GM19468 (cell line): ENCODE measurements around the gene PHOX2A.
A peak's percentile ranks its signal among the peaks of the same experiment; 100 is the strongest.
"Not testable (repeated sequence)": the region's sequence is repeated elsewhere in the genome, so short reads cannot be mapped to it uniquely, and the experiment has no call there.

Experiments
- ATAC-seq: cut with Tn5 transposase; IDR thresholded peaks from one replicate; pipeline ENCODE4 v1.9.1; 2021; ENCODE audit warnings: mild to moderate bottlenecking, moderate library complexity, moderate number of reproducible peaks; ENCODE audit not compliant: unreplicated experiment; ENCODE audit errors: extremely low read depth

The PHOX2A gene

DNA sequence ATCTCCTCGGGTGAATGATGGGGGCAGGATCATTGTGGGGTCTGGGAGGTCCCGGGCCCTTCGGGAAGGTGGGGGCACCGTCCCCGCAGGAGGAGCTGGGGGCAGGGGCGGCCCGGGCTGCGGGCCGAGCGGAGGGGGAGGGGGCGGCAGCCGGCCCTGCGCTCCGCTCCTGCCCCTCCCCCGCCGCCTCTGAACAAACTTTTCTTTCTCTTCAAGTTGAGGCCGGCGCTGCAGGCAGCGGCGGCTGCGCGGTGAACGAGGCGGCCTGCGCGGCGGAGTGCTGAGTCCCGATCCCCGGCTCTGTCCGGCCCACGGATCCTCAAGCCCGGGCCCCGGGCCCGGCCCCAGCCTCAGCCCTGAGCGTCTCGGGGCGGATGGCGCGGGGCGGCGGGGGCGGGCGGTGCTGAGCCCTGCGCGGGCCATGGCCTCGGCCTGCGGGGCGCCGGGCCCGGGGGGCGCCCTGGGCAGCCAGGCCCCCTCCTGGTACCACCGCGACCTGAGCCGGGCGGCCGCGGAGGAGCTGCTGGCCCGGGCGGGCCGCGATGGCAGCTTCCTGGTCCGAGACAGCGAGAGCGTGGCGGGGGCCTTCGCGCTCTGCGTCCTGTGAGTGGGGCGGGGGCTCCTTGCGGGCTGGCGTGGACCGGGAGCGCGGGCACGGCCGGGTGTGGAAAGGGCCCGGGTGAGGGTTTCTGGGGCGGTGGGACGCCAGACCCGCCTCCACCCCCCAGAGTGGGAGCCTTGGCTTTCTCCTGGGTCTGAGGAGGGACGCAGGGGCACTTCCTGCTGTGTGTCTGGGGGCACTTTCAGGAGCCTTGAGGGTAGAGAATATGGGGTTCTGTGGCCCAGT lies 19.2 kb downstream of the PHOX2A start, which contains the start of gene INPPL1:
Gene INPPL1, plus strand, starts transcription at position 204 of the 847 bp plus-strand sequence. Its CDS starts 218 bp downstream, at position 422.
- no peak for ATAC-seq

DNA sequence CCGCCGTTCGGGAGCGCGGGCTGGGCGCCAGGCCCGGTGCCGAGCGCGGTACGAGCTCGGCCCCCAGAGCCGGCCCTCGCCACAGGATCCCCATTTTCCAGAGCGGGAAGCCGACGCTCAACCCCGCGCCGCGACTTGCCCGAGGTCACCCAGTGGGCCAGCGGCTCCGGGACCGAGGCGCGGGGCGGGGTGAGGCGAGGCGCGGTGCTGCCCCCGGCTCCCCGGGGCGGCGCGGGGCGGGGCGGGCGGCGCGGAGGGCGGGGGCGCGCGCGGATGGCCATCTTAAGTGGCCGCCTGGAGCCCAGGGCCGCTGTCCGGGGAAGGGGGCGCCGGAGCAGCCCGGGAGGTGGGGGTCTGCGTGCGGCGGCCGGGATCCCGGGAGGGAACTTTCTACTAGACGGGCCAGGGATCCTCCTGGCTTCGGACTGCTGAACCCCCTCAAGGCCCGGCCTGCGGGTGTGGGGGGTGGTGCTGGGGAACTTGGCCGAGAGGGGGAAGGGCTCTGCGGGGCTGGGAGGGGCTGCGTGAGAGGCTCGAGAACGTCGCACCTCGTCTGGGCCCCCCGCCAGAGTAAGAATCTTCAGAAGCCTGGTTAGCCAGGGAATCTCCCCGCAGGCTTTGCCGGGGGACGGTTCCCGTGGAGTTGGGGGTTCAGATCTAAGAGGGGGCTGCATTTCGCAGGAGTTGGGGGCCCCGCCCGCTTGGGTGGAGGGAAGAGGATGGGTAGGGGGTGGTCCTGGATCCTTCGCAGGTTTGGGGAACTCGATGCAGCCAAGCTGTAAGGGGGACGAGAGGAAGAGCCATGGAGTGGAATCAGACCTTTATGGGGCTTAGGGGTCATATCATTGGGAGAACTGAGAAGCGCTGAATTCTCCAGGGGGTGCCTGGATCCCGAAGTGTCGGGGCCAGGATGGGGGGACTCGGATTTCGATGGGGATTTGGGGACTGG lies 20.1 kb downstream of the PHOX2A start:
- ATAC-seq, result peak; percentile 10

DNA sequence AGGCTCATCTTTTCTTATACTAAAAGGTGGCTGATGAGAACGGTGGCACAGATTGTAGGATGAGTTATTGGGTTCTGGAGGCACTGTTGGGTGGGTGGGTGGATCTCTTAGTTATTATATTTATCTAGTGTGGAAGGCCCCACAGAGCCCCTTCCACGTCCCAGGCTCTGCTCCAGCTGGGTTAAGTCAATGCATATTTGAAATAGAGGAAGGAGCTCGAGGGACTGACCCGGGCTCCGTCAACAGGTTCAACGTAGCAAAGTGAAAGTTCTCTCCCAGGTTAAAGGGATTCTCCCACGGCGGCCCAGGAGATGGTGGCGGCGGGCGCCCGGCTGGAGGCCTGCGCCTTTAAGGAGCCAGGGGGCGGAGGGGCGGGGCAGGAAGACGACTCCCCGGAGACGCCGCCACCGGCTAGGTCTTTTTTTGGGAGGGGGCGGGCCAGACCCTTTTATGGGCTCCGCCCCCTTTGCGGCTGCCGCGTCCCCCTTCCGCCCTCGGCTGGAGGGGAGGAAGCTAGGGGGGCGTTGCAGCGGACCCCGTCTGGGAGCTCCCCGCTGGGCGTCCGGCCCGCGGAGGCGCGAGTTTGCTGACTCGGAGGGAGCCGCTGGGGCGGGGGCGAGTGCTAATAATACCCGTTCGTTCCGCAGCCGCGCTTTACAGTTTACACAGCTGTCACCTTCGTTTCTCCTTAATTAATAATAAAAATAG lies 20.9 kb downstream of the PHOX2A start:
- peak; percentile 59 for ATAC-seq

DNA sequence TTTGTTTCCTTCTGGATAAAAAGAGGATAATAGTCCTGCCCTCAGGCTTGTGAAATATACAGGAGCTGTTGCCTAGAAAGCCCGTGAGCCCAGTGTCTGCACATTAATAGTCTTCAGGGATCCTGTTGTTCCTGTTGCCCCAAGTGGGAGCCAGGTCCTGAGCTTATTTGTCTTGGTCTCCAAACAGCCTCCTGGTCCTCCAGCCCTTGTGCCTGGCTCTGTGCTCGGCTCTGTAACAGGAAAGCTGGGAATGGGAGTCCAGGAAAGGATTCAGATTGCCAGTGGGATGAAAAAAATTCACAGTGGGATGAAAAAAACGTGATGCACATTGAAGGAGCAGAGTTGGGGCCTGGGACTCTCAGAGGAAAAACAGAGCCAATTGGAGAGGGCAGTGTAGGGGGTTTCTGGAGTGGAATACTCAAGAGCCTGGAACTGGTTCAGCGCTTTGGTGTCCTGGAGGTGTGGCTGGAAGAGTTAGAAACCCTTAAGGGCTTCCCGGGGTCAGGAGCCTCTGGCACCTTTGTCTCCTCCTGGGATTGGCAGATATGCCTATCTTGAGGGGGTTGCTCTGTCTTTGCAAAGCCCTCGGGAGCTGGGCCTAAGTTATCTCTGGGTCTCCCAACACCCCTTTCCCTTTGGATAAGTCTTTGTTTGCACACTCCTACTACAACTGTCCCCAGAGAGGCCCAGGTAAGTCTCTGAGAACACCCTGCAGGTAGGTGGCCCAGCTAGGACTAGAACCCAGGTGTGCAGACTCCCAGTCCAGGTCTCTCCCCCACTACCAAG lies 21.7 kb downstream of the PHOX2A start:
- ATAC-seq, result no peak

DNA sequence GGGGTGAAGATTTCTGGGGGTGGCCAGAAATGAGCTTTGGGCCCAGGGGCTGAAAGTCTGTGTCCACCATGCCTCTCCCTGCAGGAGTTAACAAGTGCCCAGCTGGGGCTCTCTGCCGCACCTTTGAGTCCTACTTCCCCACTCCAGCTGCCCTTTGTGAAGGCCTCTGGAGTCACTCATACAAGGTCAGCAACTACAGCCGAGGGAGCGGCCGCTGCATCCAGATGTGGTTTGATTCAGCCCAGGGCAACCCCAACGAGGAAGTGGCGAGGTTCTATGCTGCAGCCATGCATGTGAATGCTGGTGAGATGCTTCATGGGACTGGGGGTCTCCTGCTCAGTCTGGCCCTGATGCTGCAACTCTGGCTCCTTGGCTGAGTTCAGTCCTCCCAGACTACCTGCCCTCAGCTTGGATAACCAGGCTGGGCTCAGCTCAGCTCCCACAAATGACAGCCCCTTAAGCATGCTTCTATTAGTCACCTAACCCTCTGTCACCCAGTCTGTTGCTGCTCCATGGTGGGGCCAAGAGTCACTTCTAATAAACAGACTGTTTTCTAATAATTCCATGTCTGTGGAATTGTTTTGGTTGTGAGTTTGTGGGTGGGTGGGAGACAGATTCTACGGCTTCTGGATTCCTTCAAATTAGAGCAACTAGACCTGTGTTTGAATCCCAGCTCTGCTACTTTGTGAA lies 22.4 kb downstream of the PHOX2A start:
- ATAC-seq, result no peak

DNA sequence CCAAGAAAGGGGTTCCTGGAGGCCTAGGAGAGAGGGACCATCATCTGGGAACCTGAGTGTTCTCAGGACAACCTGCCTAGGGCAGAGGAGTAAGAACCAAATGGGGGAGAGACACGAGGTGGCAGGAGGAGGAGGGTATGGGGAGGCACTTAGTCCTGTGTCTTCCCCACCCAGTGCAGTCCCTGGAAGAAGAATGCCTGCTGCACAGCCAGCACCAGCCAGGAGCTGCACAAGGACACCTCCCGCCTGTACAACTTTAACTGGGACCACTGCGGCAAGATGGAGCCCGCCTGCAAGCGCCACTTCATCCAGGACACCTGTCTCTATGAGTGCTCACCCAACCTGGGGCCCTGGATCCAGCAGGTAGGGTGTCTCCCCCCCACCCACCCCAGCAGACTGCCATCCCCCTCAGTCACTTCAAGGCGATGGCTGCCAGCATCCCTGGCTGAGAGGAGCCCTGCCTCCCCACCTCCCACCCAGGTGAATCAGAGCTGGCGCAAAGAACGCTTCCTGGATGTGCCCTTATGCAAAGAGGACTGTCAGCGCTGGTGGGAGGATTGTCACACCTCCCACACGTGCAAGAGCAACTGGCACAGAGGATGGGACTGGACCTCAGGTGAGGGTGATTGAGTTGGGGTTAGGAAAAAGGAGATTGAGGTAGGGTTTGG lies 23.1 kb downstream of the PHOX2A start:
- no peak for ATAC-seq

DNA sequence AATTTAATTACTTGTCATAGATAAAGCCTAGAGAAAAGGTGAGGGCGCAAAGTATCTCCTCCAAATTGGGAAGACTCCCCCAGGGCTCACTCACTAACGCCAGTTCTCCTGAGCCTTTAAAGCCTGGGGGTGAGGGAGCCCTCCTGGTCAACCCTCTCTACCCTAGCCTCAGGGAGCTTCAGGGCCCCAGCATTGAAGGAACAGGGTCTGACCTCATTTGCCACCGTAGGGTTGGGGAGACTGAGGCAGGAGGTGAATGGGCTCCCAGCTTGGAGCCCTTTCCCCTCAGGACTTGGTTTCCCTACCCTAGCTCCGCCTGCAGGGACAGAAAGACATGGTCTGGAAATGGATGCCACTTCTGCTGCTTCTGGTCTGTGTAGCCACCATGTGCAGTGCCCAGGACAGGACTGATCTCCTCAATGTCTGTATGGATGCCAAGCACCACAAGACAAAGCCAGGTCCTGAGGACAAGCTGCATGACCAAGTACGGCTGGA lies 25.7 kb downstream of the PHOX2A start:
- no peak for ATAC-seq

DNA sequence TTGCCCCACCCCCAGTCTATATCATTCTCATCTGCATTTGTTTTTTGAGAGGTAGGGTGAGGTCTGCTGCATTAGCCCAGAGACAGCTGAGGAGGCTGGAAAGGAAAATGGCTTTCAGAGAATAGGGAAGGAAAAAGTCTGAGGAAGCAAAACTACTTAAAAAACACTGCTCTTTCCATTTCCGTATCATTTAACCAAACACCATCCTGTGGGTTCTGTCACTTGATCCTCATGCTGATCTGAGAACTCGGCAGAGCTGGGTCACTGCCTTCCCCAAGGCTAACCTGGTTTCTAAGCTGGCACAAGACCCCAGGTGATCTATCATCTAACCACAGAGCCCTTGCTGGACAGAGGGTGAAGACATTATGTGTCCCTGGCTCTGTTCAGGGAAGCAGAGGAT lies 26.1 kb downstream of the PHOX2A start:
- no peak for ATAC-seq

DNA sequence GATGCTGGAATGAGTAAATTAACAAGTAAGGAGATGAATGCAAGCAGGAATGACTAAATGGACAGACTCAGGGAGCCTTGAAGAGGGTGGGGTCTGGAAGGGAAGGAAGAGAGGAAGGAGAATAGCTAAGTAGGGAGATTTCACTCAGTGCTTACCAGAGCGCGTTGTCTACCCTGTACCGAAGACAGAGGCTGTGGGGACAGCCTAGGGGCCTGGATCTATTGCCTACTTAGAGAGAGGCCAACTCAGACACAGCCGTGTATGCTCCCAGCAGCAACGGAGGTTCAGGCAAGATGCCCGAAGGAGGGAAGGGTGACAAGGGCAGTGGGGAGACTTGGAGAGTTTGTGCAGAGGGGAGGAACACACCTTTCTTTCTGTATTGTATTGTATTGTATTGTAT lies 27.3 kb downstream of the PHOX2A start, which contains the start of gene FOLR2:
Gene FOLR2, plus strand, starts transcription at position 157 of the 400 bp plus-strand sequence. CDS start 1,791 bp downstream, outside the sequence.
- ATAC-seq, result no peak

DNA sequence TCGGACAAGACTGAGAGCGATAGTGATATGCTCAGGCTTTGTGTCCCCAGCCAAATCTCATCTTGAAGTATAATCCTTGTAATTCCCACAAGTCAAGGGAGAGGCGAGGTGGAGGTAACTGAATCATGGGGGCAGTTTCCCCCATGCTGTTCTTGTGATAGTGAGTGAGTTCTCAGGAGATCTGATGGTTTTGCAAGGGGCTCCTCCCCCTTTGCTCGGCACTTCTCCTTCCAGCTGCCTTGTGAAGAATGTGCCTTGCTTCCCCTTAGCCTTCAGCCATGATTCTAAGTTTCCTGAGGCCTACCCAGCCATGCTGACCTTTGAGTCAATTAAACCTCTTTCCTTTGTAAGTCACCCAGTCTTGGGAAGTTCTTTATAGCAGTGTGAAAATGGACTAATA lies 34.9 kb downstream of the PHOX2A start:
- no peak for ATAC-seq

DNA sequence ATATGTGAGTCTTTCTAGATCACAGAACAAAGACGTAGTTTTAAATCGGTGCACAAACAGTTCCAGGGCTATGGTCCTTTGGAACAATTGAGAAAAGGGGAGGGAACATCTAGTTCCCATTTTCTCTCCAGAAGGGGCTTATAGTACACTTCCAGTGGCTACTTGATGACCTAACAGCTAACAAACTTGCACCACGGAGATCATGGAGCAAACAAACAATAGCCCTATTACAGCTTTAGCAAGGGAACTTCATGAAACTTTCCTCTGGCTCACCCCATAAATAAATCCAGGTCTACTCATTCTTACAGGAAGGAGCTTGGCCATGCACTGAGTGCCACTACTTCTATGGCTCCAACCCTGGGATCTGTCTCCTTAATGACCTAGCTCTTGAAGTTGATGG lies 35.7 kb downstream of the PHOX2A start:
- no peak for ATAC-seq

DNA sequence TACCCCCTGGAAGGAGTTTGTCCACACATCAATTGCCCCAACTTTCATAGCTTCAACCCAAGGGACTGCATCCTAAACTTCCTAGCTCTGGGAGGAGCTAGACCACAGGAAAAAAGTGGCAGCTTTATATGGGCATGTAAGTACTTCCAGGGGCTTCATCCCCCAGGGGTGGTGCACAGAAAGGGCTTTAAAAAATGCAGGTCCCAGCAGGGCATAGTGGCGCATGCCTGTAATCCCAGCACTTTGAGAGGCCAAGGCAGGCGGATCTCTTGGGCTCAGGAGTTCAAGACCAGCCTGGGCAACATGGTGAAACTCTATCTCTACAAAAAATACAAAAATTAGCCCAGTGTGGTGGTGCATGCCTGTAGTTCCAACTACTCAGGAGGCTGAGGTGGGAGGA lies 37.2 kb downstream of the PHOX2A start:
- not testable (repeated sequence) for ATAC-seq

DNA sequence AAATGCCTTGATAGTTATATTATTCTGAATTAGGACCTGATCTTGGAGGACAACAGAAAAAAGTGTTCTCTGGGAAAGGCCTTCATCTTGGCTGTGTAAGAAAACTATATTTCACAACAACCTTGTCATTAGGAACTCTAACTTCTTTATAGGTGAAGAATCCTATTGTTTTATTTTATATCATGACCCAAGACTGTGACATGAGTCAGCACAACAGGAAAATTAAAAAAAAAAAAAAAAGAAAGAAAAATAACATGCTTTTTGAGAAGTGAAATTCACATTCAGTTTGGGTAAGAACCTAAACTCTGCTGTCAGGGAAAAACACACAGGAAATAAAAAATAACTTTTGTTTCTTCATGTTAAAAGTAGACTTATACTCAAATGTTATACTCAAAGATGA lies 39.1 kb downstream of the PHOX2A start:
- no peak for ATAC-seq

DNA sequence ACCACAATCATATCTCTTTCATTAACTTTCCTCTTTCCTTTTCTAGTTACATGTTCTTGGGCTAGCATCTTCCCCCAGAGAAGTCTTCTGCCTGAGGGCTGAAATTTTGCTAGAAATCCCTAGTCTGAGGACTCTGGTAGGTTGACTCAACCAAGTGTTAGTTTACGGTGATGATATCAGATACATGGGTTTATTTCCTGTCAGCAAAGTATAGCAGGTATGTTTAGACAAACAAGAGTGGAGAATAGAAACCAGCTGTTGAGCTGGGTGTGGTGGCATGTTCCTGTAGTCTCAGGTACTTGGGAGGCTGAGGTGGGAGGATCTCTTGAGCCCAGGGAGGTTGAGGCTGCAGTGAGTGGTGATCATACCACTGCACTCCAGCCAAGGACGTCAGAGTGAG lies 40.8 kb downstream of the PHOX2A start:
- no peak for ATAC-seq

DNA sequence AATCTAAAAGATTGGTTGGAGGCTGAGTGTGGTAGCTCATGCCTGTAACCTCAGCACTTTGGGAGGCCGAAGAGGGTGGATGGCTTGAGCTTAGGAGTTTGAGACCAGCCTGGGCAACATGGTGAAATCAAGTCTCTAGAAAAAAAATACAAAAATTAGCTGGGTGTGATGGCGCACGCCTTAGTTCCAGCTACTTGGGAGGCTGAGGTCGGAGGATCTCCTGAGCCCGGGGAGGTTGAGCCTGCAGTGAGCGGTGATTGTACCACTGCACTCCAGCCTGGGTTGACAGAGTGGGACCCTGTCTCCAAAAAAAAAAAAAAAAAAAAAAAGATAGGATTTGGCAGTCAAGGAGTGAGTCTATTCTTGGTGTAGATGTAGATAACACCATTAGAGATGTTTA lies 41.4 kb downstream of the PHOX2A start:
- ATAC-seq, result no peak

DNA sequence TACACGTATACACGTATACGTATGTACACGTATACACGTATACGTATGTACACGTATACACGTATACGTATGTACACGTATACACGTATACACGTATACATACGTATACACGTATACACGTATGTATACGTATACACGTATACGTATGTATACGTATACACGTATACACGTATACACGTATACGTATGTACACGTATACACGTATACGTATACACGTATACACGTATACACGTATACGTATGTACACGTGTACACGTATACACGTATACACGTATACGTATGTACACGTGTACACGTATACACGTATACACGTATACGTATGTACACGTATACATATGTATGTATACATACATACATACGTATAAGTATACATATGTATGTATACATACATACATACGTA lies 42.5 kb downstream of the PHOX2A start:
- not testable (repeated sequence) for ATAC-seq

DNA sequence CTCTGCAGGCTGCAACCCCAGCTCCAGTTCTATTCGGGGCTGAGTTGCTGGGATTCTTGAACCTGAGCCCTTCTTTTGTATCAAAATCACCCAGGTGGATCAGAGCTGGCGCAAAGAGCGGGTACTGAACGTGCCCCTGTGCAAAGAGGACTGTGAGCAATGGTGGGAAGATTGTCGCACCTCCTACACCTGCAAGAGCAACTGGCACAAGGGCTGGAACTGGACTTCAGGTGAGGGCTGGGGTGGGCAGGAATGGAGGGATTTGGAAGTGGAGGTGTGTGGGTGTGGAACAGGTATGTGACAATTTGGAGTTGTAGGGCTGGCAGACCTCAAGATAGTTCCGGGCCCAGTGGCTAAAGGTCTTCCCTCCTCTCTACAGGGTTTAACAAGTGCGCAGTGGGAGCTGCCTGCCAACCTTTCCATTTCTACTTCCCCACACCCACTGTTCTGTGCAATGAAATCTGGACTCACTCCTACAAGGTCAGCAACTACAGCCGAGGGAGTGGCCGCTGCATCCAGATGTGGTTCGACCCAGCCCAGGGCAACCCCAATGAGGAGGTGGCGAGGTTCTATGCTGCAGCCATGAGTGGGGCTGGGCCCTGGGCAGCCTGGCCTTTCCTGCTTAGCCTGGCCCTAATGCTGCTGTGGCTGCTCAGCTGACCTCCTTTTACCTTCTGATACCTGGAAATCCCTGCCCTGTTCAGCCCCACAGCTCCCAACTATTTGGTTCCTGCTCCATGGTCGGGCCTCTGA lies 48.3 kb downstream of the PHOX2A start:
- ATAC-seq, result no peak
